Fibroblast of mammary gland (primary cell): Measurements from ENCODE around the gene TRAPPC5.
A peak's percentile ranks its signal among the peaks of the same experiment; 100 is the strongest.

ENCODE experiments used
- DNase-seq: peaks from one replicate; pipeline ENCODE4 v3.0.0-alpha.2; 2010; ENCODE audit warnings: low read depth
- H3K4me3 ChIP-seq: 2 replicates; pipeline ENCODE4 v1.5.1; 2011; ENCODE audit warnings: low read depth, mild to moderate bottlenecking, low read length, moderate library complexity; ENCODE audit not compliant: control insufficient read depth
- TF ChIP-seq, protein P1 (sequence below): conservative IDR thresholded peaks from 2 replicates; pipeline ENCODE4 v1.5.1; 2011; ENCODE audit warnings: low read depth, low read length, inconsistent platforms; ENCODE audit not compliant: control insufficient read depth, insufficient read depth

Gene TRAPPC5

GRCh38 chr19:7674010-7675005 is 6.3 kb upstream of the TRAPPC5 start:
- no peak overlapping the region for H3K4me3 ChIP-seq
- peak; percentile 84 for DNase-seq
- TF ChIP-seq, protein P1, sequence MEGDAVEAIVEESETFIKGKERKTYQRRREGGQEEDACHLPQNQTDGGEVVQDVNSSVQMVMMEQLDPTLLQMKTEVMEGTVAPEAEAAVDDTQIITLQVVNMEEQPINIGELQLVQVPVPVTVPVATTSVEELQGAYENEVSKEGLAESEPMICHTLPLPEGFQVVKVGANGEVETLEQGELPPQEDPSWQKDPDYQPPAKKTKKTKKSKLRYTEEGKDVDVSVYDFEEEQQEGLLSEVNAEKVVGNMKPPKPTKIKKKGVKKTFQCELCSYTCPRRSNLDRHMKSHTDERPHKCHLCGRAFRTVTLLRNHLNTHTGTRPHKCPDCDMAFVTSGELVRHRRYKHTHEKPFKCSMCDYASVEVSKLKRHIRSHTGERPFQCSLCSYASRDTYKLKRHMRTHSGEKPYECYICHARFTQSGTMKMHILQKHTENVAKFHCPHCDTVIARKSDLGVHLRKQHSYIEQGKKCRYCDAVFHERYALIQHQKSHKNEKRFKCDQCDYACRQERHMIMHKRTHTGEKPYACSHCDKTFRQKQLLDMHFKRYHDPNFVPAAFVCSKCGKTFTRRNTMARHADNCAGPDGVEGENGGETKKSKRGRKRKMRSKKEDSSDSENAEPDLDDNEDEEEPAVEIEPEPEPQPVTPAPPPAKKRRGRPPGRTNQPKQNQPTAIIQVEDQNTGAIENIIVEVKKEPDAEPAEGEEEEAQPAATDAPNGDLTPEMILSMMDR = no peak

DNA sequence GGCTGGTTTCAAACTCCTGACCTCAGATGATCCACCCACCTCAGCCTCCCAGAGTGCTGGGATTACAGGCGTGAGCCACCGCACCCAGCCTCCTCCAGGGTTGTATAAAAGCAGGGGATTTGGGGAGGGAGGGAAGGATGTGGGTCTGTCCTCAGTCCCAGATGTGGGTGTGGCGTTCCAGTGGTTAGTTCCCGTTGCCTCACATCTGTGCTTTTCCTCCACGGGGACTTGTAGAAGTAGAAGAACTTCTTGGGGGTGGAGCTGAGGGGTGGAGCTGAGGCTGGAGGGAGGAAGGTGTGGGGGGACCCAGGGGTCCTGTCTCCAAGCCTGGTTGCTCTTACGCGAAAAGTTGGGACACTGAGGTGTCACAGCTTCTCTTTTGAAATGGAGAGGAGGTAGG is 4.3 kb upstream of the TRAPPC5 start:
- no peak overlapping the region for H3K4me3 ChIP-seq
- DNase-seq = no peak
- TF ChIP-seq, protein P1 = no peak

- TF ChIP-seq, protein P1 = no peak
- no peak for DNase-seq
- no peak within 1 kb of the TSS for H3K4me3 ChIP-seq
Observed at GRCh38 chr19:7676854-7677253, 3.8 kb upstream of the TRAPPC5 start, which contains the start of gene MCEMP1. MCEMP1 (plus strand) TSS chr19:7677090; CDS start chr19:7677121, 31 bp downstream.

DNA sequence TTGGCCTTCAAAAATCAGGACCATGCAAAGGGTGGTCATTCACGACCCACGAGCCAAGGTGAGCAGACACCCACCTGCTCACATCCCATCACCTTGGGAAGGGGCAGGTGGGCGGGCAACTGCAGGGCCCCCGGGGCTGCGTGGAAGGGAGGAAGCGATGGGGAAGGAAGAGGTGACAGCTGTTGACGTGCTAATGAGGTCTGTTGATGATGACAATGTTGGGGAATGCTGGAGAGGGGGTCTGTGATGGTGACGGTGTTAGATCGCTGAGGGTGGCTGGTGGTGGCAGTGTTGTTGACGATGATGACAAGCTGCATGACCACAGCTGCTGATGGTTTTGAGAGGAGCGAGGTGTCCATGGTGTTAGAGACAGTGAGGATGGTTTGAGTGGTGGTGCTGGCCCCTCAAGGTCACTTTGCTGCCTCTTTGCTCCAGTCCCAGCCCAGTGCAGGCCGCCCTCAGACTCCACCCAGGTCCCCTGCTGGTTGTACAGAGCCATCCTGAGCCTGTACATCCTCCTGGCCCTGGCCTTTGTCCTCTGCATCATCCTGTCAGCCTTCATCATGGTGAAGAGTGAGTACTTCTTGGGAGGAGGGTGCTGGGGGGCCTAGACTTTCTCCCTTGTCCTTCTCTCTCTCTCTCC is 2.8 kb upstream of the TRAPPC5 start:
- H3K4me3 ChIP-seq = no peak overlapping the region
- TF ChIP-seq, protein P1 = no peak
- DNase-seq = no peak

GRCh38 chr19:7678971-7679751 is 1.5 kb upstream of the TRAPPC5 start:
- H3K4me3 ChIP-seq = no peak overlapping the region
- no peak for DNase-seq
- TF ChIP-seq, protein P1 = no peak

DNA sequence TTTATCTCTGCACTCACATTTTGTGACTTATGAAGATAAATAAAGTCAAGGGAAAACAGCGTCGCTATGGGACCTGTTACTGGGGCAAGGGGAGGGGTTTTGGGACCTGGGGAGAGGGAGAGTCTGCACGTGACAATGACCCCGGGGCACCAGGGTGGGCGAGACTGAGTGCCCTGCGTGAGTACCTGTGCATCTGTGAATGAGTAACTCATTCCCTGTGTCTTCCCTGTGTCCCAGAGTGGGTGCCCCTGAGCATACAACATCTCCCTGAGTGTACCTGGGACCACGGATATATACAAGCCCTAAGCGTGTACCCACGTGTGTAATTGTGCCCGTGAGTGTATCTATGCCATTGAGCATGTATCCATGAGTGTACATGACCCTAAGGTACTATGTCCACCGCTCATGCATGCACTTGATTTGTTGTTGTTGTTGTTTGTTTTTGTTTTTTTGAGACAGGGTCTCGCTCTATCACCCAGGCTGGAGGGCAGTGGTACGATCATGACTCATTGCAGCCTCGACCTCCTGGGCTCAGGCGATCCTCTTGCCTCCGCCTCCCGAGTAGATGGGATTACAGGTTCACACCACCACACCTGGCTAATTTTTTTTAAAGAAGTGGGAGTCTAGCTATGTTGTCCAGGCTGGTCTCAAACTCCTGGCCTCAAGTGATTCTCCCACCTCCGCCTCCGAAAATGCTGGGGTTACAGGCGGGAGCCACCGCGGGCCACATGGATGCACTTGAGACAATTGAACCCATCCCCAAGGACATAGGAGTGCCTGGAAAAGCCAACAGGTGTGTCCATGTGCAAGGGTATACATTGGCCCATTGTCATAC is 645 bp upstream of the TRAPPC5 start:
- DNase-seq = no peak

More for the DNA sequence above, 645 bp upstream of the TRAPPC5 start:
- peak overlapping the region; percentile 21 for H3K4me3 ChIP-seq
- TF ChIP-seq, protein P1 = no peak
